ENCODE data around the gene DNAJC5. TPM values are rescaled to one million over a fixed set of nuclear protein-coding genes. Genes with fewer than 3 reads are reported as not detected.
"Not testable (repeated sequence)": the region's sequence is repeated elsewhere in the genome, so short reads cannot be mapped to it uniquely, and the experiment has no call there.

Gene DNAJC5
- total RNA-seq, 1 experiment from 2014 or later, result 16.1 TPM

DNA sequence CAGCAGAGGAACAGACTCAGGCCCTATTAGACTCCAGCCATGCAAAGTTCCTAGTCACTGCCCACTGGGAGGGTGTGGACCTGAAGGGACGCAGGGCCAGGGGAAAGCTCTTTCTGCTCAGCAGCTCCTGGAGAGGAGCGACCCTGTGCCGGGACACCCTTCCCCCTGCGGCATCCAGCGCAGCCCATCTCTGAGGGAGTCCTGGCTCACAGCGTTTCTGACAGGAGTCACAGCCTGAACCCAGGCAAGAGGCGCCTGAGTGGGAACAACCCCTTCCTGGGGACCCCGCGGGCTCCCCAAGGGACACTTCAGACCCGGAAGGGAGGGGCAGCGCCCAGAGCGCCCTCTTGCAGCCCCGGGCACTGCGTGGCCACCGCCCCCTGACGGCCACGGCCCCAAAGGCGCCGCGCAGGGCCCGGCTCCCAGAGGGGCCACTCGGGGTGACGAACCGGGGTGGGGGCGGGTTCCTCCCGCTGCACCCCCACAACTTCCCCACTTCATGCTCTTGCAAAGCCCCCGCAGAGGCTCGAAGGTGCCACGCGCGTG lies 60.4 kb downstream of the DNAJC5 start:
- no peak for DNase-seq (ENCODE audit: low spot score)

DNA sequence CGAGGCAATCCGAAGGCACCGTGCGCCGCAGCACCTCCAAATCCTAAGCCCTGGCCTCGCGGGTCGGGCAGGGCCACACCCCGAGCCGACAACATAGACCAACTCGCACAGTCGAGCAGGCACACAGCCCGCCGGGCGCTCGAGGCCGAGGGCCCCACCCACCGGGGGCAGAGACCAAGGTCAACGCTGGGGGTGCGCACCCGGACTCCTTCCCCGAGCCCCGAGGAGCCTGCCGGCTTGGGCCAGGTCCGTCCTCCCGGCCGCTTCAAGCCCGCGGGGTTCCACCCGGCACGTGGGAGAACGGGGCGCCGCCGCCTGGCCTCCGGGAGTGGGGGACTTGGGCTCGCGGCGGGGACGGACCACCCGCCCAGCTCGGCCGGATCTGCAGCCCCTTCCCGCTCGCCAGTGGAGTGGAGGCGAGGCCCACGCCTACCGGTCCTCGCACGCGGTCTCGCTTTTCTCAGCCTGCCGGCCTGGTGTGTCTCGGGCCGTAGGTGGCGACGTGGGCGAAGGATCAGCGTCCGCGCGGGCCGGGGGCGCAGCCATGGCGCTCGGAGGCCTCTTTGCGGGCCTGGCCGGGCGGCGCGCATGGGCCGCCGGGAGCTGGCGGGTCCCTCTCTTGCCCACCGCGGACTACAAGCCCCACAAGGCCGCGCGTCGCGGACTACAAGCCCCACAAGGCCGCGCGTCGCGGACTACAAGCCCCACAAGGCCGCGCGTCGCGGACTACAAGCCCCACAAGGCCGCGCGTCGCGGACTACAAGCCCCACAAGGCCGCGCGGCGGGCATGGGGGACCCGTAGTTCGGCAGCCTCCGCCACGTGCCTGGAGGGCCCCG lies 61.1 kb downstream of the DNAJC5 start, which contains the start of gene UCKL1:
Gene UCKL1 (minus strand): TSS at position 590 of the 837 bp plus-strand sequence. CDS start 44 bp downstream, at position 546.
- DNase-seq (ENCODE audit: low spot score), result peak; percentile 75

DNA sequence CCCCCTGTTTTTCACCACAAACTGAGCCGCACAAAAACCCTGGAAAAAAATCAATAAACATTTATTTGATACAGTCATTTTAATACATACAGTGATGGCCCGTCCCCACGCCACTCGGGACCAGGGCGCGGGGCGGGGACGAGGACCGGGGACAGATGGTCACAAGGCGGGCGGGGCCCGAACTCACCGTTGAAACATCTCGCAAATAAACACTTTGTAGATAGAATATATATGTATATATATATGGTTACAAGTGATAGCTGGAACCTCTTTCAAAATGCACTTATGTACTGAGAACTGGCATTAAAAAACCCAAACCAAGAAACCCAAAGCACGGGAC lies 61.7 kb downstream of the DNAJC5 start:
- no peak for DNase-seq (ENCODE audit: low spot score)

DNA sequence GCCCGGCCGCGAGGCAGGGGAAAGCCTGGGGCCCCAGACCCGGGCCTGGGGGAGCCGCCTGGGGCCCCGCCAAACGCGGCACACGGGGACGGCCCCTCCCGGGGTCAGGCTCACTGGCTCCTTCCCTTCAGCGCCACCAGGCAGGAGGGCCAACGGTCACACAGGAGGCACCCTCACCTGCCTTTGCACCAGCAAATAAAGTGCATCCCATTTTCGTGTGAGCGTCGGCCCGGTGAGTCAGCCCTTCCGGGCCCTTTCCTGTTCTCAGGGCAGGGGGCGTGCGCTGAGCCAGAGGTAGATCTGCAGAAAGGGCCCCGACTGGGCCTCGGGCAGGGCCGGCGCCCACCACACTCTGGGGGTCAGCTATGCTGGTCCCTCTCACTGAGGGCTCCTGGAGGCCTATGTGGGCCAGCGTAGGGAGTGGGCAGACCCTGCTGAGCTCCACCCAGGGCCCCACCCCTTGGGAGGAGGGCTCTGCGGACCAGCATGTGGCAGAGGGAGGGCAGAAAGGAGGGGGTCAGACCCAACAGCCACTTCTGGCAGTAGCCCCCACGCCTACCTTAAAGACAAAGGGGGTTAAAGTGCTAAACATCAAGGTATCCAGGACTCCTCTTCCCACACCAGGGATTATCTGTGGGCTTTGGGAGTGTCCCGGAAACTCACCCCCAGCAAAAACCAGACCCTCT lies 62.2 kb downstream of the DNAJC5 start:
- DNase-seq (ENCODE audit: low spot score), result peak; percentile 48

DNA sequence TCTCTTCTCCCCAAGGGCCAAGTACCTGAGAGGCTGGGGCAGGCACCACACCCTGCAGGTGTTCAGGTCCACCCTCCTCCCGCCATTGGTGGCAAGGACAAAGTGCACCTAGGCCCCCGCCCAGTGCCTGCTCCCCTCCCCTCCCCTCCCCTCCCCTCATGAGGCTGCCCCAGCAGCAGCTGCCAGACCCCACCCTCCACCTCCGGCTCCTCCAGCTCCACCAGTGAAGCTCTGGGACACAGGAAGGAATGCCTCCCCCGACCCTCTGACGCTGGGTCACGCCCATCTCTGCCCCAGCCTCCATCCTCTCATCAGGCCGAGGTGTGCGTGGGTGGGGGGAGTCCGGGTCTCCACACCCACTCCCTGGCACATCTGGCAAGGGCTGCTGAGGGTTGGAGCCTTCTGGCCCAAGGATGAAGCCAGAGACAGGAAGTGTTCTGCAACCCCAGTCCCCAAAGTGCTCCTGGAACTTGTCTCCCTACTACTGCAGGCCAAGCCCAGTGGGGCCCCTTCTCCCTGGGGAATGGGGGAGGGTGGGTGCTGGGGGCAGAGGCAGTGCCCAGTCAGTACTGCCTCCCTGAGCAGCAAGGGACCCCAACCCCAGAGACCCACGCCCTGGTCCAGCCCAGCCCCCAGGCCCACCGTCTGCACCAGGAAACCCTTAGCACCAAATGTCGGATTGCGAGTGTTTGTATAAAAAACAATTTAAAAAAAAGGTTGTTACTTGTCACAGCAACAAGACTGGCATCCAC lies 62.9 kb downstream of the DNAJC5 start:
- DNase-seq (ENCODE audit: low spot score), result no peak

DNA sequence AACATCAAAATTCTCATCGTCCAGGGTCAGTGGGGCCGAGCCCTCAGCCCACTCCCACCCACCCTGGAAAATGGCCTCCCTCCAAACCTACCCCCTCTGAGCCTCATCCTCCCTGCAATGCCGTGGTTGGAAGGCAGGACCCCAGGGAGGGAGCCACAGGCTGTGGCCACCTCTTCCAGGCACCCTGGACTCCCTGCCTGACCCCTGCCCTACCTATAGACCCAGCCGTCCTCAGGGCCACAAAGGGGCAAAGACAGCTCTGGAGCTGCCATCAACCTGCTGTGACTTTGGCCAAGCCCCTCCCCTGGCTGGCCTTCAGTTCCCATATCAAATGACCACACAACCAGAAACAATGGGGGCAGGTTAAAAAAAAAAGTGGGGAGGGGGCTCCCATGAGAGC lies 63.5 kb downstream of the DNAJC5 start:
- no peak for DNase-seq (ENCODE audit: low spot score)

DNA sequence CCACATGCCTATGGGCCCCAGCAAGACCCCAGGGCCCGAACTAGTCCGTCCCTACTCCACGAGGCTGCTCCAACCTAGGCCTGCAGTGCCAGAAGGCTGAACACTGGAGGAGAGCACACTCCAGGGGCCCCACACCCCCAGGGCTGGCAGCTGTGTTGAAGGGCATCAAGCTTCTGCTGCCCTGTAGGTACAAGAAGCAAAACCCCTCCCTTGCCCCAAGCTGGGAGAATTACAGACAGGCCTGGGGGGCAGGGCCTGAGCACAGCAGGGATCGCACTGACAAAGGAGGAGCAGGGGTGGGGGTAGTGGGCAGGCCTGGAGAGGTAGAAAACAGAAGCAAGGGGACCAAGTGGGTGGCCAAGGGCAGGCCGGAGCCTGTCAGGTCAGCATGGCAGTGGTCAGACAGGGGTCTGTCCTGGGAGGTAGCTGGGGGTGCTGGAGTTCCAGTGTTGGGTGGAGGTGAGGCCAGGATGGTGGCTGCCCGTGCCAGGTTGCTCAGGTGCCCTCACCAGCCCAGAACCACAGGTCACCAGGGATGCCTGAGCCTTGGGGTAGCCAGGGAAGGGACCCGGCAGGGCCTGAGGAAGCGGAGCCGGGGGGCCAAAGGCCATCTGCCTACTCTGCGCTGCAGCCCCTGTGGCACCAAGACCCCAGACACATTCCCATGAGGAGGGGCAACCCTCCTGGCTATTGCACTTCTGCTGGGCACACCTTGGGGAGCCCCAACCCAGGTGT lies 64.2 kb downstream of the DNAJC5 start:
- no peak for DNase-seq (ENCODE audit: low spot score)

DNA sequence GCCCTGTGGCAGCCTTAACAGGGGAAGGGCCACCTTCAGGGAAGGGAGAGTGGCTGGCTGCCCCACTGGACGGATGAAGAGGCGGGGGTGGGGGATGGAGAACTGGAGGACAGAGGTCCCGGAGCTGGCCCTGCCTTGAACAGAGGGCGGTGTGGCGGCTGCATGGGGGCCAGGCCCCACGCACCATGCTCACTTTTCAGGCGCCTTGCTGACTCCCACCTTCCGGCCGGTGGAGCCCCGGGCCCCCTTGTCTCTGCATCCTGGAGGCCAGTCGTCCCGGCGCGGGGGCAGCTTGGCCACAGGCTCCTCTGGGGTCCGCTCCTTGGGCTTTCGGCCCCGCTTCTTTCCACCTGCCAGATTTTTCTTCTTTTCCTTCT lies 64.8 kb downstream of the DNAJC5 start:
- no peak for DNase-seq (ENCODE audit: low spot score)

DNA sequence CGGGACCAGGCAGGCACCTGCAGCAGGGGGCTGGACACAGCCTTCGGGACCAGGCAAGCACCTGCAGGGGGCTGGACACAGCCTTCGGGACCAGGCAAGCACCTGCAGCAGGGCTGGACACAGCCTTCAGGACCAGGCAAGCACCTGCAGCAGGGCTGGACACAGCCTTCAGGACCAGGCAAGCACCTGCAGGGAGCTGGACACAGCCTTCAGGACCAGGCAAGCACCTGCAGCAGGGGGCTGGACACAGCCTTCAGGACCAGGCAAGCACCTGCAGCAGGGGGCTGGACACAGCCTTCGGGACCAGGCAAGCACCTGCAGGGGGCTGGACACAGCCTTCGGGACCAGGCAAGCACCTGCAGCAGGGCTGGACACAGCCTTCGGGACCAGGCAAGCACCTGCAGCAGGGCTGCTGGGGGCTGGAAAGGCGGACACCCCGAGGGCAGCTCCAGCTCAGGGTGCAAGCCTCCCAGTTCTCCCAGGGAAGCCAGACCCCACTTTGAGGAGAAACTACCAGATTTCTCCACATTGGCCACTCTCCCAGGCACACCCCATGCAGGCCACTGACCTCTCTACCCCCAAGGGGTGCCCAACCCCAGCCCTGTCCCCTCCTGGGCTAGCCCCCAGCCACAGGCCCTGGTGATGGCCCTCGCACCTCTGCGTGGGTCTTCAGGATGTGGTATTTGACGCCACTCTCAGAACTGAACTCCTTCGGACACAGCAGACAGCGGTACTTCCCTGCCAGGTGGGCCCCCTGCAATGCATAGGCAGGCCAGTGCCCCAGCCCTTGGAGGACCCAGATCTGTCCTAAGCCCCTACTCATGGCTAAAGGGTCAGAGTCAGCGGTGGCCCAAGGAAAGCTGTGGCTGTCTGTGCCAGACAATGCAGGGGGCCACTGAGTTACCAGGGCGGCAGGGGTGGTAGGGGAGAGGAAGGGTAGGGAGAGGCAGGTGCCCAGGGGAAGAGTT lies 66.0 kb downstream of the DNAJC5 start:
- DNase-seq (ENCODE audit: low spot score), result not testable (repeated sequence)

DNA sequence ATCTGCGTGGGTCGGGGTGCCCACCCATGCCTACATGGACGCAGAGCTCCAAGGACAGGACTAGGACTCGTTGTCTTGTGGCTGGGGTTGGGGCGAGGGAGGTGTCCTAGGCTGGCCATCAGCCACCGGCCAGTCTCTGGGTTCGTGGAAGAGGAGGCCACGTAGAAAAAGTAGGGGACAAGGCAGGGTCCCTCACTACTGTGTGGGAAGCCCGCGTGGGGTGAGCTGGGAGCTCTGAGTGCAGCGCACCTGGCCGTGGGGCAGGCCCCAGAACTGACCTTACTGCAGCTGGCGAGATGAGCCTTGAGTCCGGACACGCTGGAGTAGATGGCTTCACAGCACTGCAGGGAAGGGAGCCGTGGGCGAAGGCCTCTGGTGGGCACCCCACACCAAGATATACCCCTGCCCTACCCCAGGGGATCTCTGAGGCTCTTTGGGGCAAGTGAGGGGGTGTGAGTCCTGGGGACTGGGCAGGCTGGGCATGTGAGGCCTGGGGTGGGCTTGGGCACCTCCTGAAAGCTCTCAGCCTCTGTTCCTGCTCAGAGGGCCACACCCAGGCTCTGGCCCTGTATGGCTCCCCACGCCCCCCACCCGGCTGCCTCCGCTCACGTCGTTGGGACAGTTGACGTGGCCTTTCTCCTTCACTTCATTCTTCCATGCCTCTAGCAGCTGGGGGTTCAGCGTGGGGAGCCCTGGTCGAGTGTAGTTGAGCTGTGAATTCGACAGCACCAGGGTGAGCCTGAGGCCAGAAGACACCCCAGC lies 66.9 kb downstream of the DNAJC5 start:
- DNase-seq (ENCODE audit: low spot score), result no peak

DNA sequence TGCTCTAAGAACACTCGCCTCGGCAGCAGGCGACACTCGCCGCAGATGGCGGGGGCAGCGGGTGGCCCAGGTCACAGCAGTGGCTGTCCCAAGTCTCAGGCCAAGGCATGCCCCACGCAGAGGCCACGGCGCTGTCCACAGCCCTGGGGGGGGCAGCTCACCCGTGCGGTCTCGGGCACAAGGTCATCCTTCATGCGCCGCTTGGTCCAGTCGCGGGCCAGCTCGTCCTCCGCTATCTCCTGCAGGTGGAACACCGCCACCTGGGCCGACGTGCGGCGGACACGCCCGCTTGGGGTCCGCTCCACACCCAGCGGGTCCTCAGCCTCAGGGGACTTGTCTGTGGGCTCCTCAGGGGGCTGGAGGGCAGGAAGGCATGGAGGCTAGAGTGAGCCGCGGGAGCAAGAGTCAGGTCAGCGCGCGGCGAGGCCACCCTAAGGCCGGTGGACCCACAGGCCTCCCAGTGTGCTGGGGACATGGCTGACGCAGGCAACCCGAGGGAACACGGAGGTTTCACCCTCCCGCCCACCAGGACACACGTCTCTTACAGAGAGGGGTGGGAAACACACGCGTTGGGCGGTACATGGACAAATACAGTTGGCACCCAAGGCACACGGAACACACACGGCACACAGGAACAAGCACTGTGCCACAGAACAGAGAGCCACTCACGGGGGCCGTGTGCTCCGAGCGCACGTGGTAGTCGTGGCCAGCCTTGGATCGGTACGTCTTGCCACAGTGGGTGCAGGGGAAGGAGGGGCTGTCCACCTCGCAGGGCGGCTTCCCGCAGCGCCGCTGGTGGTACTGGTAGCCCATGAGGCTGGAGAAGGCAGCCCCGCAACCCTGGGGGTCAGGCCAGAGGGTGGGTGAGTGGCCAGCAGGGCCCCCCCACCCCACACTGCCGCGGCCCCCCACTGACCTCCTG lies 67.8 kb downstream of the DNAJC5 start:
- DNase-seq (ENCODE audit: low spot score), result no peak

DNA sequence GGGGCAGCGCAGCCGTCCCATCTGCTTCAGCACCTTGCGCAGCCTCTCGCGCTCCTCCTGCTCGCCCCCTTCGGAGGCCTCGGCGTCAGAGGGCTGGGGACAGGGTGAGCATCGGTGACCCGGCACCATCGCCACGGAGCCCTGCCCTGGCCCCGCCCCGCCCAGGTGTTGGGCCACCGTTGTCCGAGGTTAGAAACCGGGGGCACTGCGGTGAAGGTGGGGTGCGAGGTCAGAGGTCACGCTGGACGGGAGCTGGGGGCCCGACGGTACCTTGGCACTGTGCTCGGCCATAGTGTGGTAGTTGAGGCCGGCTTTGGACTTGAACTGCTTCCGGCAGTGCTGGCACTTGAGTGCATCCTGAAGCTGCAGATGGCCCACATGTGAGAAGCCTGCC lies 68.4 kb downstream of the DNAJC5 start:
- DNase-seq (ENCODE audit: low spot score), result no peak

DNA sequence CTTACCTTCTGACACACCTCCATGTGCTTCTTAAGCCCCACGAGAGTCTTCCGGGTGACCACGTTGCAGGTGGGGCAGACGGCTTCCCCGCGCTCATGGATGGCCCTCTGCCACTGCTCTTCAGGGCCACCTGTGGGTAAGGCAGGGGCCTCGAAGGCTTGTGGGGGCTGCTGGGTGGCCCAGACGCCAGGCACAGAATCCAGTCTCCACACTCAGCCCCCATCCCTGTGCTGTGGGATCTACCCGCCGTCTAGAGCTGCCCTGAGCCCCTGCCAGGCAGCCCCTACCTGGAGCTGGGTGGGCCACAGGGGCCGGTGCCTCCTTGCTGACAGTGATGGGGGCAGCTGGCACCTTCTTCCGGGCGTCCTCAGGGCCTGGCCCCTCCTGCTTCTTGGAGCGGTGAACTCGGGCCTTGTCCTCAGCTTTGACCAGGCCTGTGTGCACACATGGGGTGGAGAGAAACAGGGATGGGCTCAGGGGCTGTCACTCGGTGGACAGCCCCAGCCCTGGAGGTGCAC lies 68.9 kb downstream of the DNAJC5 start:
- no peak for DNase-seq (ENCODE audit: low spot score)

DNA sequence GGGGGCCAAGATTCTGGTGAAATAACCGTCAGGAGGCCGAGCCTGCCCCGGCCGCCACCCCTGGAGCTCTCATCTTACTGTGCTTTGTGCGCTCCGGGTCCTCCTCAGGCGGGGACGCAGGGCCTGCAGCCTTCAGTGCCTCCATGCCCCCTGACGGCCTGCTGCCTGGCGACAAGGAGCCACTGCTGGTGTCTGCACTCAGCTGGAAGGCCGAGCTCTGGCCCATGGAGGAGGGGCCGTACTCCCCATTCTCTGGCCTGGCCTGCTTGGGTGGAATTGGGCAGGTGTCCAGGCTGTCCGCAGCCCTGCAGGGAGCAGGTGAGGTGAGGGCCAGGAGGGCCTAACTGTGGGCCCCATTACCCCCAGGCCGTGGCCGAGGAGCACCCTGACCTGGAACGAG lies 69.5 kb downstream of the DNAJC5 start:
- DNase-seq (ENCODE audit: low spot score), result no peak

DNA sequence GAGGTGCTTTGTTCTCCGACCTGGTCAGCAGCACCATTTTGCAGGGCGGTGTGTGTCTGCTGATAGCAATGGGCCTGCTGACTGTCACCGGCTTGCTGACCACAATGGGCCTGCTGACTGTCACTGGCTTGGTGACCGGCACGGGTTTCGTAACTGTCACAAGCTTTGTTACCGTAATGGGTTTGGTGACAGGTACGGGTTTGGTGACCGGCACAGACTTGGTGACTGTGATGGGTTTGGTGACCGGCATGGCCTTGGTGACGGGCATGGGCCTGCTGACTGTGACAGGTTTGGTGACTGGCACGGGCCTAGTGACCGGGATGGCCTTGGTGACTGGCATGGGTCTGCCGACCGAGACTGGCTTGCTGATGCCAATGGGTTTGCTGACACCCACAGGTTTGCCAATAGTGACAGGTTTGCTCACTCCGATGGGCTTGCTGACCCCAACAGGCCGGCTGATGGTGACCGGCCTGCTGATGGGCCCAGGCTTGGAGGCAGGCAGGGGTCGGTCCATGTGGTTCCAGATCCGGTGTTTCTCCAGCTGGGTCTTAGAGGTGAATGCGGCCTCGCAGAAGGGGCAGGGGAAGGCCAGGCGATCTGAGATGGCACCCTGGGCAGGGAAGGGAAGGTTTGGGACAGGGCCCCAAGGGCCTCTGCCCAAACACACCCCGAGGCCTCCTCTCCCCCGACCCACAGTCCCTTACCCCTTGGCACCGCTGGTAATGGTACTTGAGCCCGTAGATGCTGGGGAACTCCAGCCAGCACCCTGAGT lies 71.4 kb downstream of the DNAJC5 start:
- no peak for DNase-seq (ENCODE audit: low spot score)

DNA sequence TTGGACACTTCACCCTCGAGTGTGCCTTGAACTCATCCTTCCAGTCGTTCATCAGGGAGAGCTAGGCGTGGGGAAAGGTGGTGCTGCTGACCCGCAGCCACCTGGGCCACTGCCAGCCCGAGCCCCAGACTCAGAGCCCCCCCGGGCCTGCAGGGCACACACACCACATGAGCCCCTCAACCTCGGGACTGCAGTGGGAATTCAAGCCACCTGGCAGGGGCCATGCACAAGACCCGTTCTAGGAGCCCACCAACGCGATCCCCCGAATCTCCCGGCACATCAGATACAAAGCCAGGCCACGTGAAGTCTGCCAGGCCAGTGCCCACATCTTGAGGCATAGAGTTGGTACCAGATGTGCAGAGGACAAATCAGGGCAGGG lies 72.0 kb downstream of the DNAJC5 start:
- no peak for DNase-seq (ENCODE audit: low spot score)

DNA sequence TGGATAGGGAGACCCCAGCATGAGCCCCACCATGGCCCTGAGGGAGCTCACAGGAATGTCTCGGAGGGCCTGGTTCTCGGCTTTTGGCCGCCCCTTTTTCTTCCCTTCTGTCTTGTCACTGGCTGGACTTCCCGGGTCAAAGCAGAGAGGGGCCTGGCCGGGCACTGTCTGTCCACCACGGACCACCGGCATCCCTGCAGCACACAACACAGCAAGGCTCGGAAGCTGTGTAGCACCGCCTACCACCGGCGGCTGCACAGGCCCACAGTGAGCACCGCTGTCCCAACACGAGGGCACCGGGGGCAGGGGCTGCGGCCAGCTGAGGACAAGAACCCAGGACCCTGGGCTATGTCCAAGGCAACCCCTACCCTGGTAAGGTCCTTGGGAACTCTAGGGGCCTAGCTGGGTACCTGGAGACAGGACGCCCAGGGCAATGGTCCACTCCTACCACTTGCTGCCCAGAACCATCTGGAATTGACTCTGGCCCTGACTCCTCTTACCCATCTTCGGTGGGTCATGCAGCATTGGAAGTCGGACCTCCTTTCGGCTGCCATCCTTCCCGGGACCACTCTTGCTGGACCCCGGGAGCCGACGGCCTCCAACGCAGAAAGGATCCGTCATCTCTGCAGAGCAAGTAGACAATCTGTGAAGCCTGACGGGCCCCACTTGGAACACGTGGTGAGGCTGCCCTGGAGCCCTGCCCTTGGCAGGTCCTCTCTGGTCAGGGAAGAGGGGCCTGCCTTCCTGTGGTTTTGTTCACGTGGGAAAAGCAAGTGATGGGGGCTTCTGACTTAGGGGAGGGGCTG lies 72.6 kb downstream of the DNAJC5 start:
- no peak for DNase-seq (ENCODE audit: low spot score)

Data from H4 (cell line).